ENCODE results near the gene TNC.

The TNC gene

GRCh38 chr9:115116421-115117284 lies 1.3 kb downstream of the TNC start:
- Mint-ChIP-seq H3K4me1 (peaks cover 9% of the 10 kb centered on the region), H3K27me3 (peaks cover 94% of the 10 kb centered on the region), H3K4me3 (no peak overlapping the region), H3K9me3 (no peaks in the 10 kb centered on the region), H3K27ac (no peak overlapping the region)
- DNase-seq (no peak), ATAC-seq (no peak)

DNA sequence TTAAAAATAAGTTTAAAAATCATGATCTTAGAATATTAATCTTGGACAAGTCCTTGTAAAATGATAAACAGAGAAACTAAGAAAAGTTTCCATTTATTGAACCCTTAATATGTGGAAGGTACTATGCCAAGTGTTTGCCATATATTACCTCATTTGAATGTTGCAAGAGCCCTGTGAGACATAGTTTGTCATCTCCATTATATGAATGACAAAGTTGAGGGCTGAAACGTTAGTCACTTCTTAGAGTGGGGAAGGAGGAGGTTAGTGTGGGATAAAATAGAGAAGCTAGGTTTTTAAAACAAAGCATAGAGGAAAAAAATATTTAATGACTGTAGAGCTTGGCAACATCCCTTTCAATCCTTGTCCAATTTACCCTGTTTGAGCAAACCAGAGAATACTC lies 2.0 kb downstream of the TNC start:
- ATAC-seq: peak; percentile 41
- no peak overlapping the region for H3K27ac Mint-ChIP-seq
- H3K27me3 Mint-ChIP-seq: peaks cover 87% of the 10 kb centered on the region
- H3K4me3 Mint-ChIP-seq: no peak overlapping the region
- no peak for DNase-seq
- peaks cover 9% of the 10 kb centered on the region for H3K4me1 Mint-ChIP-seq
- no peaks in the 10 kb centered on the region for H3K9me3 Mint-ChIP-seq

DNA sequence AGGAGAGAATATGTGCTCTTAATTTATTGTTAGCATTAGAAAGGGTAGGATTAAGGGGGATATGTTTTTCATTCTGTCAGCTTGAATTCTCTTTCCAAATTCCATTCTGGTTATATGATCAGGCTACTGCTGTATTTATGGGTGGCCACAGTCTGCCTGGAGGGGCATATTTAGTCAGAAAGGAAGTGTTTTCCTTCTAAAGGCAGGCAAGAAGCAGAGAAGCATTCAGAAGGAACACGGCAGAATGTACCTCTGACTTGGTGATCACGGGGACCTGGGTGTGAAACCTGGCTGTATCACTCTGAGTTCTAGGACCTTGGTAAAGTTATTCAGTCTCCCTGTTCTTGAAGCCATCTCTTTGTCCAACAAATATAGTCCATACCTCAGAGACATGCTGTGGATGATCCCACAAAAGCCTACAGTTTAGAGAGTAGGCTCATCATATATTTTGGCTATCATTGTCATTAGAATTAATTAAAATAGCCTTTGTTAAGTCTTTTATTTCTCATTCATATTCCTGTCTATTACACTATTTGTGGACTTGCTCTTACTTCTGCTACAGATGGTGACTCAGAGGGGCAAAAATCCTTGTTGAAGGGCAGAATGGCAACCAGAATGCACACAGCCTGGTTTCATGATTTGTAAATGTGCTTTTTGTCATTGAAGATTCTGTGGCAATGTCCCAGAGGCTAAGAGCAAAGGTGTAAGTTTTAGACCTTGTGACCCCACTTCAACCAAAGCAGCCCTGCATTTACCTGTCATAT lies 2.7 kb downstream of the TNC start:
- ATAC-seq: no peak
- Mint-ChIP-seq H3K4me3 (no peak overlapping the region), H3K9me3 (no peaks in the 10 kb centered on the region), H3K4me1 (peaks cover 9% of the 10 kb centered on the region), H3K27ac (no peak overlapping the region), H3K27me3 (peaks cover 85% of the 10 kb centered on the region)
- no peak for DNase-seq

GRCh38 chr9:115114546-115114945 lies 3.4 kb downstream of the TNC start:
- Mint-ChIP-seq H3K4me3 (no peak overlapping the region), H3K27me3 (peaks cover 85% of the 10 kb centered on the region), H3K4me1 (peaks cover 9% of the 10 kb centered on the region), H3K9me3 (no peaks in the 10 kb centered on the region), H3K27ac (no peak overlapping the region)
- ATAC-seq: no peak
- DNase-seq: no peak

- ATAC-seq (no peak), DNase-seq (no peak)
- H3K4me1 Mint-ChIP-seq: peaks cover 9% of the 10 kb centered on the region
- H3K27me3 Mint-ChIP-seq: peaks cover 85% of the 10 kb centered on the region
- no peak overlapping the region for H3K27ac Mint-ChIP-seq
- no peaks in the 10 kb centered on the region for H3K9me3 Mint-ChIP-seq
- no peak overlapping the region for H3K4me3 Mint-ChIP-seq
Observed at GRCh38 chr9:115114084-115114483, 3.9 kb downstream of the TNC start.

- Mint-ChIP-seq H3K27me3 (peaks cover 74% of the 10 kb centered on the region), H3K27ac (no peak overlapping the region), H3K4me3 (no peak overlapping the region), H3K4me1 (peaks cover under 1% of the 10 kb centered on the region), H3K9me3 (no peaks in the 10 kb centered on the region)
- ATAC-seq: no peak
- no peak for DNase-seq
Observed at GRCh38 chr9:115111874-115112273, 6.1 kb downstream of the TNC start.

- peaks cover 12% of the 10 kb centered on the region for H3K4me1 Mint-ChIP-seq
- no peak for DNase-seq
- ATAC-seq: no peak
- no peak overlapping the region for H3K4me3 Mint-ChIP-seq
- no peak overlapping the region for H3K27ac Mint-ChIP-seq
- H3K27me3 Mint-ChIP-seq: peaks cover 66% of the 10 kb centered on the region
- no peaks in the 10 kb centered on the region for H3K9me3 Mint-ChIP-seq
Observed at GRCh38 chr9:115109486-115109885, 8.5 kb downstream of the TNC start.

- no peak for ATAC-seq
- Mint-ChIP-seq H3K4me3 (no peak overlapping the region), H3K27me3 (peaks cover 61% of the 10 kb centered on the region), H3K9me3 (no peaks in the 10 kb centered on the region), H3K4me1 (peaks cover 12% of the 10 kb centered on the region), H3K27ac (no peak overlapping the region)
- DNase-seq: no peak
Observed at GRCh38 chr9:115107701-115108100, 10.3 kb downstream of the TNC start.

DNA sequence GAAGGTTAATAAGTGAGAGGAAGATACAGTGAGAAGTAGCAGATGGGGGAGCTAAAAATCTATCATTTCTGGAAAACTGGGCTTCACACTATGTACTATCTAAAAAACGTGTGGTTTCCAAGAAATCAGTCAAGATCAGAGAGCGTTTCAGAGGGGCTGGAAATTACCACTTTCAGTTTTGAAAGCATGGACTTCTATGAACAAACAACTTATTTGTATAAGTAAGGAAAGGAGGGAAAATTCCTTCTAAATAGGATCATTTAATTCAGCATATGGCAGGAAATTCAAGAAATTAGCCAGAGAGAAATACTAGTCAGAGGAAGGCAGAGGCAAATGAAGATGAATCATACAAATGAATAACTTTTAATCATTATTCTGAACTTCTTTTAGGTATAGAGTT lies 11.3 kb downstream of the TNC start:
- peak overlapping the region; percentile 21 to 65 for H3K27ac Mint-ChIP-seq
- H3K4me3 Mint-ChIP-seq: no peak overlapping the region
- DNase-seq: no peak
- ATAC-seq: no peak
- H3K9me3 Mint-ChIP-seq: no peaks in the 10 kb centered on the region
- peaks cover 56% of the 10 kb centered on the region for H3K27me3 Mint-ChIP-seq
- peaks cover 12% of the 10 kb centered on the region for H3K4me1 Mint-ChIP-seq

GRCh38 chr9:115106001-115106400 lies 12.0 kb downstream of the TNC start:
- peaks cover 12% of the 10 kb centered on the region for H3K4me1 Mint-ChIP-seq
- no peak overlapping the region for H3K4me3 Mint-ChIP-seq
- H3K9me3 Mint-ChIP-seq: no peaks in the 10 kb centered on the region
- H3K27me3 Mint-ChIP-seq: peaks cover 56% of the 10 kb centered on the region
- DNase-seq (no peak), ATAC-seq (no peak)
- H3K27ac Mint-ChIP-seq: peak overlapping the region in 1 of 2 donors; percentile 65

DNA sequence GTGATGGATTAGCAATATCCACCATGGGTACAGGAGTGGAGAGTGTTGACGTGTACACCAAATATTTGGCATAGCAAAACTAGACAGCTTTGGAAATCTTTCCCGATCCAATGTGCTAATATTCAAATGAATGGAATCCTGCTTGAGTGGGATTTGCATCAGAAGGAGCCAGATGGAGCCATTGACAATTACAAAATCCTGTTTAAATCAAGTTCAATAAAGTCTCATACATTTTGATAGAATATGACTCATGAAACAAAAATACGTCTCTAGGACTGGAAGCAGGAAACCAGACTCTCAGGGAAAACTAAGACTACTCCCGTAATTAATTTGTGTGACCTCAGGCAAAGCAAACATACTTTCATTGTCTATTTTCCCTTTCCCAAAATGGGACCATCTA lies 13.0 kb downstream of the TNC start:
- Mint-ChIP-seq H3K27ac (no peak overlapping the region), H3K27me3 (peaks cover 51% of the 10 kb centered on the region), H3K9me3 (no peaks in the 10 kb centered on the region), H3K4me3 (no peak overlapping the region), H3K4me1 (peaks cover 12% of the 10 kb centered on the region)
- DNase-seq (no peak), ATAC-seq (no peak)

- H3K27me3 Mint-ChIP-seq: peaks cover 51% of the 10 kb centered on the region
- H3K4me3 Mint-ChIP-seq: no peak overlapping the region
- H3K27ac Mint-ChIP-seq: no peak overlapping the region
- no peaks in the 10 kb centered on the region for H3K9me3 Mint-ChIP-seq
- ATAC-seq (no peak), DNase-seq (no peak)
- H3K4me1 Mint-ChIP-seq: peaks cover 12% of the 10 kb centered on the region
Observed at GRCh38 chr9:115103746-115104477, 14.0 kb downstream of the TNC start.

- Mint-ChIP-seq H3K27me3 (peaks cover 47% of the 10 kb centered on the region), H3K4me3 (no peak overlapping the region), H3K27ac (no peak overlapping the region), H3K9me3 (peaks cover 0 to 5% of the 10 kb centered on the region in 2 donors), H3K4me1 (no peaks in the 10 kb centered on the region)
- DNase-seq (no peak), ATAC-seq (no peak)
Observed at GRCh38 chr9:115099901-115100300, 18.1 kb downstream of the TNC start.

DNA sequence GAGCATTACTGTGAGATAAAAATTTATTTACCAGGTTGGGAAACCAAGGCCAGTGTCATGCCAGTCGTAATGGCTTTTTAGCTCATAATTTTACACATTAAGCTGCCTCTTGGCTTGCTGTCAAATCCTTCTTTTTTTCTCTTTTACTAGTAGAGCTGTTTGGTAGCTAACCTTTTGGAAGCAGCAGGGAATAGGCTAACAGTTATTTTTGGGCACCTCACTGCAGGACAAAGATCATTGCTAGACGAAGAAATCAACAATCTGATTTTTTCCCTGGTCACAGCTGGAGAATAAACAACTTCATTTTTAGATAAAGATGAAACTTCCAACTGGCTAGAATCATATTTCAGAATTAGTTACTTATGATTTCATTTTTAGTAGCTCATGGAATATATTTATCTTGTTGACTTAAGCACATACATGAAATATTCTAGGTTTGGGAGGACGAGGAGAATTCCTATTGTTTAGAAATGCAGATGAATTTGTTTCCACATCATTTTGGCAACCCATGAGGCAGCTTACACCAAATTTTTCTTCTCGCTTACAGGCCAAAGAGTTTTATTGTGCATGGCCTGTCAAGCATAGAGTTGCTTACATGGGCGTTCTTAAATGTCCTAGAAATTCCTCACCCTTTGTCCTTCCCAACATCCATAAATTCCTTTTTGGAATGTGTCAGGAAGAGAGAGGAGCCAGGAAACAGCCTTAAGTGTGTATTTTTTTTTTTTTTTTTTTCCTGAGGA lies 19.6 kb downstream of the TNC start:
- Mint-ChIP-seq H3K27ac (no peak overlapping the region), H3K27me3 (peaks cover 42% of the 10 kb centered on the region), H3K4me1 (no peaks in the 10 kb centered on the region), H3K9me3 (peaks cover 0 to 5% of the 10 kb centered on the region in 2 donors), H3K4me3 (no peak overlapping the region)
- DNase-seq (no peak), ATAC-seq (no peak)

DNA sequence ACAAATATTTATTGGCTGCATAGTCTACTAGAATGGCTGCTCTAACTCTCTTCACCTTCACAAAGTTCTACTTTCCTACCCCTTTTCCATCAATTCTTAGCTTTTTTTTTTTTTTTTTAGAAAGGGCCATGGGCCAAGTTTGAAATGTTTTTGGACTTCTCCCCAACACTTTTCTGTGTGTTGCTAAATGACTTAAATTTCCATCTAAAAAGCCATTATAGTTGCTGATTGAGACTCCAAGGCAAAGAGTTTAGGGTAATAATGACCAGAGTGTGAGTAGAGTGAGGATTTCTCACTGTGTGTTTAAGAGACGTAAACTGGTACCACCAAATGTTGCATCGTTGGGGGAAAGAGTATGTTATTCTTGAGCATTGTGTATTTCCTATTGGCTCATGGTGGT lies 24.4 kb downstream of the TNC start:
- H3K4me1 Mint-ChIP-seq: no peaks in the 10 kb centered on the region
- no peak for DNase-seq

More for the DNA sequence above, 24.4 kb downstream of the TNC start:
- peaks cover 0 to 5% of the 10 kb centered on the region in 2 donors for H3K9me3 Mint-ChIP-seq
- no peak overlapping the region for H3K4me3 Mint-ChIP-seq
- no peak for ATAC-seq
- H3K27ac Mint-ChIP-seq: no peak overlapping the region
- H3K27me3 Mint-ChIP-seq: peaks cover 56% of the 10 kb centered on the region
